ENCODE results near the gene ELOVL6. TPM values are rescaled to one million over a fixed set of nuclear protein-coding genes. Genes with fewer than 3 reads are reported as not detected.
"Not testable (repeated sequence)": the region's sequence is repeated elsewhere in the genome, so short reads cannot be mapped to it uniquely, and the experiment has no call there.

ELOVL6 gene
- polyA plus RNA-seq, 3 donors = 31.7 to 35.3 (median 31.9) TPM

DNA sequence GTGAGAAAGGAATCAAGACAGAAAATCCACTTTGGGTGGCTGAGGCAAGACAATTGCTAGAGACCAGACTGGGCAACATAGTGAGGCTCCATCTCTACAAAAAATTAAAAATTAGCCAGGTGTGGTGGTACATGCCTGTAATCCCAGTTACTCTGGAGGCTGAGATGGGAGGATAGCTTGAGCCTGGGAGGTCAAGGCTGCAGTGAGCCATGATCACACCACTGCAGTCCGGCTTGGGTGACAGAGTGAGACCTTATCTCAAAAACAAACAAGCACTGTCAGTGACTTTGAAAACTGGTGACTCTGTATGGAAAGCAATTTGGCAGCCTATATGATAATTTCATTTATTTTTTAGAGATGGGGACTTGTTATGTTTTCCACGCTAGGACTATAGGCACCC, 2.3 kb upstream of the ELOVL6 start:
- DNase-seq = no peak

DNA sequence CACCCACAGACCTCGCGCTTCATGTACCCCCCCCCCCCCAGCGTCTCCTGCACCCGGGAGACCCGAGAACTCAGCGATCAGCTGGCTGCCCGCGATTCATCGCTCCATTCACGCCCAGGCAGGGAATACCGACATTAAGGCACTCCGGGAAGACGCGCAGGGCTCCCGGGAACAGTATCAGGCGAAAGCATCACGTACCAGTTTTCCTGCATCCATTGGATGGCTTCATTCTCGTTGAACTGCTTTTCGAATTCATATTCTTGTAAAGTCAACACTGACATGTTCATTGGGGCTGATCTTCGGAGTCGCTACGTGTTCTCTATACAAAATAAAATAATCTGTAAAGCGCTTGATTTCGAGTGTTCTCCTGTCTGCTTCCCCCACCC, 373 bp downstream of the ELOVL6 start:
- peak; percentile 23 for DNase-seq

DNA sequence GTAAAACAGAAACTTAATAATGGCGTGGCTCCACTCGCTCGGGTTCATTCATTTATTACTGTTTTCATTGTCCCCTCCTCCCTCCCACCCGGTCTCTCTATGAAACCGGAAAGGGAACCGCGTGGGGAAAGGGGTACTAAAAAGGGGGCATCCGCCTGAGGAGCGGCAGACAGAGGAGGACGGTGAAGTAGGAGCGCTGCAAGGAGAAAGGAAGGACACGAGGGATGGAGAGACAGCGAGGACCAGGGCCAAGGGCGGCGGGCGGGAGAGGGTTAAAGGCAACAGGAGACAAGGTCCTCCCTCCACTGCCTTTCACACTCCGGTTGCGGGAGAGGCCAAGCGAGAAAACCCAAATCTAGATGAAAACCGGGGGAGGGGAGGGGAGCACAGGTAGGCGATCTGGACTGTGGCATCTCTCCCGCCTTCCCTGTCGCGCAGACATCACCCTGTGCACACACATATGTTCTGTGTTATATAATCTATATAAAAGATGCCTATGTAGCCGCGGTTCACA, 829 bp downstream of the ELOVL6 start:
- DNase-seq = peak; percentile 62

DNA sequence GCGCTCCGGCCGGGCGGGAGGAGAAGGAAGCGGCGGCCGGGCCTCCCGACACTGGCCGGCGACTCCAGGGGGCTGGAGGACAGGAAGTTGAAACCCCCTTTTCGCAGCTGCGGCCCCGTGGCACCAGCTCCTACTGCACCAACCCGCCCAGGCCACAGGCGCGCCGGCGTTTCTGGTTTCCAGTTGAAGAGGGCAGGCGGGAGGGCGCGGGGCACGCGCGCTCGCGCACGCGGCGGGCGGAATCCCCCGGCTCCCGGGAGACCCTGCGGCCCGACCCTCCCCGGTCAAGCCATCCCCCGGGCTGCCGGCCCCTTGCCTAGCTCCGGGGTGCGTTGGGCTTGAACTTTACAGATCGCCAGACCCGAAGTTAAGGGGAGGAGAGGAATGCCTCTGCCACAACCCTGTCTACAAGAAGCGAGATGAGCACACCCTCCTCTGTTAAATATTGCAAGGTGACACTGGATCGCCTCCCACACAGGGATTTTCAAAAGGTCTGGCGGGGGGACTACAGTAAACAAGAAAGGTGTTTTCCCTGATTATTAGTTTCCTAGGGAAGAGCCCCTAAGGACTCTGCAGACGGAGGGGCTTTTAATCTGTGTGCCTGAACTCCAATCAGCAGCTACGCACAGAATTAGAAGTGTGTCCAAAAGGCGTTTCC, 1.4 kb downstream of the ELOVL6 start:
- no peak for DNase-seq

DNA sequence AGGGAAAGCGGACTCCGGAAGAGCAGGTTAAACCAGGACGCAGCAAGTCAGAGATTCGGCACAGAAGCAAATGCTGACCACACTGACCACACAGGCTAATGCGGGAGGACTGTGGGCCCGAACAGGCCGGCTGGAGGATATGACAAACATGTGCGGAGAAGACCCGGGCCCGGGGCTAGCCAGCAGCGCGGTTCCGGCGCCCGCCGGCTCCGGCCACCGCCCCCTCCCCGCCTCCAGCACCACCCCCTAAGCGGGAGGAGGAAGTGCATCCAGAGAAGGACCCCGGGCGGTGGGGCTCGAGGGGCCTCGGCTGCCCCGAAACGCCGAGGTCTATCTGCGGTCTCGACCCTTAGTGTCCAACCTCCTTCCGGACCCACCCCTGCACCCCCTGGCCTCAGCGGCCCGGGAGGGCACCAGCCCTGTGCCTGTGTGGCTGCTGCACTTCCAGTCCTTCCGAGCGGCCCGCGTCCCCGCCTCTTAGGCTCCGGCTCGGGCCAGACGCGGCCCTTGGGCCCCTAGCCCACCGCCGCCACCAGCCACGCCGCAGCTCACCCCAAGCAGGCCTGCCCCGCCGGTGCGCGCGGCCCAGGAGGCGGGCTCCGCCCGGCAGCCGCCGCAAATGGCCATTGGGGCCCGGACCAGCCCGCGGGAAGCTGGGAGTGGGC, 2.1 kb downstream of the ELOVL6 start:
- DNase-seq = peak; percentile 62

DNA sequence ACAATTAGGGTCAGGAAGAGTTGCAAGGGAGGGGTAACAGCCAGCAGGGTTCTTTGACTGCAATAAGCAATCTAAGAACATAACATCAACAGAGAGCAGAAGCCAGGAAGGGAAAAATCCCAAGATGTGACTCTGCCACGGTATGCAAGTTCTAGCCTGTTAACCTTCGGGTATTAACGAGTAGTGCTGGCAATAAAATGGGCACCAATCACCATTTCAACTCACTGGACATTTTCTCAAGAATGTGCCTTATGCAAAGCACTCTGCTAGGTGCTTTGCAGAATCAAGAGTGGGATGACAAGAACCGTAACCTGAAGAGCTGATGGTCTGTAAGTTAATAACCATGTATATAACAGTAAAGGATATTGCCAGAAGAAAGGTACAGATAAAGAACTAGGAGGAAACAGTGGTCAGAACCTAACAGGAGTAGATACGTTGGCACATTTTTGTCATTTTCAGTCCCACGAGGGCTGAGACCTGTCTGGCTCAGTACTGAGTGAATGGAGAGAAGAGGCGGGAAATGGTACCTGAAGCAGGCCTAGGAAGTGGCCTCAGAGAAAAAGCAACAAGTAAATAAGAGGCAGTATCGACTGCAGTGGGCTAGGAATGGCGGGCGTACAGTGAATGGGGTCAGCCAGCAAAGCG, 2.7 kb downstream of the ELOVL6 start:
- no peak for DNase-seq

DNA sequence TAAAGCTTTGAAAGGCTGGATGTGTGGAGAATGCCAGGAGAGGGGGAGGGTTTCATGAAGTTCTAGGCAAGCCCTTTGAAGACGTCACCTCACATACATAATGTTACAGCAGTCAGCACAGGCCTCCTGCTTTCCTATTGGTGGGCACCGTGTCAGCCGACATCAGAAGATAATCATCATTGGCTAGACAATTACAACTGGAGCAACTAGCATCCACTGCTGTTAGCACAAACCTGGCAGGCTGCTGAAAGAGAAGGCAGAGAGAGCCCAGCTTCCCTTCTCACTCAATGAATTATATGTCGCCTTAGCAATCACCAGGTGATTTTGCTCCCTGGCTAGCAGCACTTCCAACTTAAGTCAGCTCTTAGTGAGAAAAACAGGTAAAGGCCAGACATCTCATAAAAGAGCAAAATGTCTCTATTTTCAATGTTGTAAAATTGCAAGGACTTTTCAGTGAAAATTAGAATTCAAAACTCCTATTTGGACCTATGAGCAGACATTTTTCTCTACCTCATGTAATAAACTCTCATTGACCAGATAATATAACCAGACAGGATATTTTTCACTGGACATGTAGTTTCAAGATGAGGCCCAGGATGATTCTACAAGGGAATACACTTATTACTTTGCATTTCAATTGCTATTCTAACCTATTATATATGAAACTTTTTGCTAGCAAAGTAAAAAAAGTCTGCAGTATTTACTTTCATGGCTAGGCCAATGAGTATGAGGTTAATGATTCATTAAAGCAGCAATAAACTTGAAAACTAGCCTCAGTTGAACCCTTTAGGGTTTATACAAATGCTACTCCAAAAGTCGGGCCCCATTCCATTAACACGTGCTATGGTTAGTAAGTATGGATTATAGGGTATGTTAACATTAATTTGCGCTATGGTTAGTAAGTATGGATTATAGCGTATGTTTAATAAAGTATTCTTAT, 4.3 kb downstream of the ELOVL6 start:
- peak; percentile 90 for DNase-seq

DNA sequence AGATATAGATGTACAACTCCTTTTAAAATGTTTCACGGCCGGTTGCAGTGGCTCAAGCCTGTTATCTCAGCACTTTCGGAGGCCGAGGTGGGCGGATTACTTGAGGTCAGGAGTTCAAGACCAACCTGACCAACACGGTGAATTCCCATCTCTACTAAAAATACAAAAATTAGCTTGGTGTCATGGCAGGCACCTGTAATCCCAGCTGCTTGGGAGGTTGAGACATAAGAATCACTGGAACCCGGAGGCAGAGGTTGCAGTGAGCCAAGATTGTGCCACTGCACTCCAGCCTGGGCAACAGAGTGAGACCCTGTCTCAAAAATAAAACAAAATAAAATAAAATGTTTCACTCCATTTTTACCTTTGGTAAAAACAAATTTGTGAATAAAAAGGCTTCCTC, 5.1 kb downstream of the ELOVL6 start:
- not testable (repeated sequence) for DNase-seq

DNA sequence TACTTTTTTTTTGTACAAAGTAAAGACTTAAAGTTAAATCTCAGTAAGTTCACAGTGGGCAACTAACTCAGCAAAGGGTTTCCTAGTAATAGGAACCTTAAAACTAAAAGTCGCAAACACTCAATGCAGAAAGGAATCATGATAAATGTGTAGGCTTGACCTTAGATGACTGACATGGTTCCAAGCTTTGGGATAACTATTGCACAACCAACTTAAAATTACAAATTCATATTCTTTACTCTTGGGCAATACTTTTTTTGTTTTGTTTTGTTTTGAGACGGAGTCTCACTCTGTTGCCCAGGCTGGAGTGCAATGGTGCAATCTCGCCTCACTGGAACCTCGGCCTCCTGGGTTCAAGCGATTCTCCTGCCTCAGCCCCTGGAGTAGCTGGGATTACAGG, 8.2 kb downstream of the ELOVL6 start:
- no peak for DNase-seq

DNA sequence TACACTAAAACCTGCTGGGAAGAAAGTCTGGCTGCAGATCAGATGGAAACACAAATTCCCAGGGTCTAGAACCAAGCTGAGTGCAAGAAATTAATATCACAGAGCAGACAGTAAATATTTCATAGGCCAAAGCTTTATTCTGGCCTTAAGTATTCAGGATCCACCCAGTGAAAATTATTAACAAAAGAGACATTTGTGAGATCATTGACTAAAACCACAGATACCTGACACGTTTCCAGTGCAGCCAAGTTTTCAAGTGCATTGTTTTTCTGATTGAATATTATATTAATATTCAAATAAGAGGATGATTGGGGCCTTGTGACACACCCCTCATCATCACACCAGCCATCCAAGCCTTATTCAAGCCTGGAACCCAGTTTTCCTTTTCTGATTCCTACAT, 10.3 kb downstream of the ELOVL6 start:
- no peak for DNase-seq

DNA sequence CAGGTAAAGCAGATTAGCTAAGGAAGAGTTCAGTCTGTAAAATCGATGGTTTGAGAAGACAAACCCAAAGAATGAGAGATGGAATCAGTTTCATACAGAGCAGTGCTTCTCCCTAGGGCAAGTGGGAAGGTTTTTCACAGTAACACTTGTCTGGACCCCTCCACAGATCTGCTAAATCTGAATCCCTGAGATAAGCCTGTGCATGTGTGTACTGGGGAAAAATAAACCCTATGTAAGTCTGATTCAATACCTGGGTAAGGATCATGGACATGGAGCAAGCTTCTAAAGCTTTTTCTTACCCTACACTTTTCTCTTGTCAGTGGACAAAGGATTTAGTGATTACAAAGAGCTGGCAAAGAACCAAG, 13.6 kb downstream of the ELOVL6 start:
- no peak for DNase-seq

DNA sequence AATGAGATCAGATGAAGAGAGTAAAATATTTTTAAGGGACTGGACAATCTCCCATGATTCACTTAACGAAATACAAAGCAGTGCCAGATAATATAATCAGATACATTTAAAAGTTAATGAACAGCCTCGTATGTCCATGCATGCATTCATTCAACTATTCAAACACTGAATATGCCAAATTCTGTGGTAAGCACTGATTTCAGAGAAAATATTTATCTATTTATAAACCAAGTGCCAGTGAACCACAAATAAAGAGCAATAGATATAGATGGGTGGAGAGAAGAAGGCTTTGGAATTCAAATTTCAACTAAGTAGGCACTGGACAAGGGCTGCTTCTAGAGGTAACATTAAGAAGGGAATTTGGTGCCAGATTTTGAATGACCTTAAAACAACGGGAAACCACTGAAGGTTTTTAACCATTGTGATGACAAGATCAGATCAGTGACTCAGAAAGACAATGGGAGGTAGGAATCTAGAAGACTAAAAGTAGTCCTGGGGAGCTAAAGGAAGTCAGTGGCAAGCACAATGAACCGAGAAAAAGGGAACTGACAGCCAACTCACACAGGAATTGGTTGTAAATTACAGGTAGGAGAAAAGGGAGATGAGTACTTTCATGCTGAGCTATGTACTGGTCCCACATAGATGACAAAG, 14.2 kb downstream of the ELOVL6 start:
- DNase-seq = no peak

DNA sequence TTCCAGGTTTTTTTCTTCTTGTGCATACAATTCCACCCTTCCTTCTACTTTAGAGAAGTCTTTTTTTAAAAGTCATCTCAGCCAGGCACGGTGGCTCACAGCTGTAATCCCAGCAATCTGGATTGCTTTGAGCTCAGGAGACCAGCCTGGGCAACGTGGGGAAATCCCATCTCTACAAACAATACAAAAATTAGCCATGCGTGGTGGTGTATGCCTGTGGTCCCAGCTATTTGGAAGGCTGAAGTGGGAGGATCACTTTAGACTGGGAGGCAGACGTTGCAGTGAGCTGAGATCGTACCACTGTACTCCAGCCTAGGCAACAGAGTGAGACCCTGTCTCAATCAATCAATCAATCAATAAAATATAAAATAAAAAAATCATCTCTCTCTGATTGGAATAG, 14.8 kb downstream of the ELOVL6 start:
- no peak for DNase-seq

DNA sequence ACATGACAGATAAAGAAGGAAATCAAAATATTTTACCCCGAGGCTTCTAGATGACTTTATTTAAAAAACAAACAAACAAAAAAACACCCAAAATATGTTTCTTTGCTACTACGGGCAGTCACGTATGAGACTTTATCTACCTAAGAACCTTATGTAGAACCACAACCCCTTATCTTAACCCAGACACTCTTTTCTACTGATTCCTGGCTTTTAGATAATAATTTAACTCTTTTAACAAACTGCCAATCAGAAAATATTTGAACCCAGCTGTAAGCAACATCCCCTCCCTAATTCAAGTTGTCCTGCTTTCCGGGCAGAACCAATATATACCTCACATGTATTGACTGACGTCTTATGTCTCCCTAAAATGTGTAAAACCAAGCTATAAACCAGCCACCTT, 15.4 kb downstream of the ELOVL6 start:
- no peak for DNase-seq

DNA sequence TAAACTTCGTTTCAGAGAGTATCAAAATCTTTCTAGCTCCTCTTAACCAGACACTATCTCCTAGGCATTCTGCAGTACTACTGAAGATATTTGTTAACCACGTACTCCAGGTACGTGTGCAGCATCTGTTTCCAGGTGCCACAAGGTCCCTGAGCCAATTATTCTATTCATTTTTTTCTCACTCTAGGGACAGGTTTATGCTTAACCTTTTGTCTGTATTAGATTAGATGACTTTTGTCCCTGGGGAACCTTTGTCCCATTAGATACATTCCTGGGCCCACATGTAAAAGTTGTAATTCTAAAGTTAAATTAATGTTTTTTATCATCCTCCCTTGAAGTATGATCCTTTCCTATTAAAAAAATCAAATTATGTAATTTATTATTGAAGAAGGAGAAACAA, 16.5 kb downstream of the ELOVL6 start:
- no peak for DNase-seq

DNA sequence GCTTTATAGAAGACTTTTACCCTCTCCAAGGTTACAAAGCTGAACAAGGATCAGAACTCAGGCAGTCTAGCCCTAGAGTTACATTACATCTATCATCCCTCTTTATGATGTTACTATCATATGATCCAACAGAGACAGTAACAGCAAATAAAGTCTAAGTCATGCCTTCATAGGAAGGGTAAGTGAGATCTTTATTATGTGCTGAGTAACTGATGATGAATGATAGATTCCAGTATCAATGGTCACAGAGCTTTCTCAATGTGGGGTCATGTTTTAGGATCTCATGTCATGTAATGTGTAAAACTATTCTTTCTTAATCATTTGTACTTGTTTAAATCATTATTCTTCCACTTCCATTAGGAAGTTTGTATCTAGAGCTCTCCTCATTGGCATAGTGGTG, 22.8 kb downstream of the ELOVL6 start:
- no peak for DNase-seq

DNA sequence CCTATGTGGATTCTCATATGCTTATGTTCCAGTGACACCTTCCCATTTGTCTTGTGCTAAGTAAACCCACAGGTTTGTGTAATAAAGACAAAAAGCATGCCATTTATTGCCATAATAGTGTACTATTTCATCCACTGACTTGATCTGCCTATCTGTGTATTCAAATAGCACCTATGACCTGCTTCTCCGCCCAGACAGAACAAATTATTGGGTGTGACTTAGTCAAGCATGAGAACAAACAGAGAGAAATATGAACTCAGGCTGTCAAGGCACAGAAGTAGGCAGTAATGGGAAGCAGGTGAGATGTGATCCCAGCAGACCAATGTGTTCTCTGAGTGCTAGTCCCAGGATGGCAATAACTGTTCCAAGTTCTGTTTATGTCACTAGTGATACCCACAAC, 25.4 kb downstream of the ELOVL6 start:
- no peak for DNase-seq

DNA sequence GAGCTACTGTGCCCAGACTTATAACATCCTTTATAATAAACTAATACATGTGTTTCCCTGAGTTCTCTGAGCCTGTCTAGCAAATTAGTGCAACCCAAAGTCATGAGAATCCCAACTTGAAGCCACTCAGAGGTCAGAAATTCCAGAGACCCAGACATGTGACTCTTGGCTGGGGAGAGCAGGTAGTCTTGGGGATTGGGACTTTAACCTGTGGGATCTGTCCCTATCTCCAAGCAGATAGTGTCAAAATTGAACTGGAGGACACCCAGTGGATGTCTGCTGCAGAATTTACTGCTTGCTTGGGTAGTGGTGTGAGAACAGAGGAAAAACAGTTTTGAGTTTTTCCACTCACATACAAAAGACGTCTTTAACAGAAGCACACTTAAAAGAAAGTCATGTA, 26.4 kb downstream of the ELOVL6 start:
- DNase-seq = no peak

DNA sequence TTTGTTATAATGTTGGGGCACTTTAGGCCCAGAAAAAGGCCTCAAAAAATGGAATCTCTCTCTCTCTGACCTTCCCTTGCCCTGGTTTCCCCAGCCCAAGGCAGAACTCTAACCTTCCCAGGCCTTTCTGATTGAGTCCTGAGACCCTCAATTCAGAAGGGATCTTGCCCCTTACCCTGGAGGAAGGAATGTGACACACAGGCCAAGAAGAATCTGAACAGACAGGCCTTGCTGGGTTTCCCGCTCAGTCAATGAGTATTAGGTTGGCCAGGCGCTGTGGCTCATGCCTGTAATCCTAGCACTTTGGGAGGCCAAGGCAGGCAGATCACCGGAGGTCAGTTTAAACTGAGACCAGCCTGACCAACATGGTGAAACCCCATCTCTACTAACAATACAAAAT, 27.6 kb downstream of the ELOVL6 start:
- no peak for DNase-seq

DNA sequence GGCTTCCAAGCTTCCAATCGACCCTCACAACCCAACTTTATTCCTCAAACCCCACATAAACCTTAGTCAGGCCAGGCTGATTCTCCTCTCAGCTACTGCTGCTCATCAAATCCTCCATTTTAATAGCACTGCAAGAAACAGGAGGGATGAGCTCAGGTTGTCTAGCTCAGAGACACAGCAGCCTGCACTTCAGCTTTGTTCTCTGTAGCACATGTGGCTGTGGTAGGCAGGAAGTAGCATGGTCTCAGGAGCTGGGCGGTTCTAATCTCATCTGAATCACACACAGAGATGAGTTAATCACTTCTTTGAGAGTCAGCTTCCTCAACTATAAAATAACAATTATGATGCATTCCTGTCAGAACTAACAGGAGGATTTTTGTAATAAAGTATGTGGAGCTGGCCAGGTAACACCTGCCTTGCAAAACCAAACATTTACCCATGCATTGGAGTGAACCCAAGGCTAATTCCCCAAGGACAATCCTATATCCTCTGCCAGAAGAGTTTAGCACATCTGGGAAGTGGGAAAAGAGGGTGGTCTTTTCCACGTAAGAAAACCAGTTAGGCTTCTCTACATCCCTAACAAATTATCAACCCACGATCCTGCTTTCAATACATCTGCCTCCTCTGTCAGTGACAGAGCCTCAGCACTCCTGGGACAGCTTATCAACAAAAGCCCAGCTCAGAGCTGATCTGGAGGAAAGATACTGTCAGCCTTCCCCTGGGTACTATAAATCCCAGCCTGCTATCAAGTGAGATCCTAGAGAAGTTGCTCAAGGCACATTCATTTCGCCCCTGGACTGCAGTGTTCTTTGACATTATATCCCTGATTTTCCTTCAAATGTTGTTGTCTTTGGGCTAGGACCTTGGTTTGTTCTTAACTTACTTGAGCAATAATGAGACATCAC, 32.8 kb downstream of the ELOVL6 start:
- DNase-seq = no peak

DNA sequence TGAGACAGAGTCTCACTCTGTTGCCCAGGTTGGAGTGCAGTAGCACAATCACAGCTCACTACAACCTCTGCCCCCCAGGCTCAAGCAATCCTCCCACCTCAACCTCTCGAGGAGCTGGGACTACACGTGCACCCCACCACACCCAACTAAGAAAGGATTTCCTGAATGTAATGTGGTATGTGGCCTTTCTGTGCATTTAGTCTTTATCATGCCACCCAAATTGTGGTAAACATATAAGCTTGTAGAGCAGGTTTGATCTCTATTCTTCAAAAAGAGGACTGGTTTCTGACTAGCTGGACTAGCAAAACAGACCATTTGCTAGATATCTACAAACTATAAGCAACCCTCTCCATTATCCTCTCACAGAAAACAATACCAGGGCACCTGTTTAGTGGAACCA, 33.6 kb downstream of the ELOVL6 start:
- no peak for DNase-seq
